ENCODE measurements around the gene SPDYE16. TPM values are rescaled to one million over a fixed set of nuclear protein-coding genes. Genes with fewer than 3 reads are reported as not detected.
"Not testable (repeated sequence)": the region's sequence is repeated elsewhere in the genome, so short reads cannot be mapped to it uniquely, and the experiment has no call there.

The SPDYE16 gene
- total and polyA plus RNA-seq, 10 of the 15 experiments (the other 5 are each of a cell fraction or from before 2014, with no cell fraction given) = 0.04 to 0.92 (median 0.07) TPM; not detected in 1

DNA sequence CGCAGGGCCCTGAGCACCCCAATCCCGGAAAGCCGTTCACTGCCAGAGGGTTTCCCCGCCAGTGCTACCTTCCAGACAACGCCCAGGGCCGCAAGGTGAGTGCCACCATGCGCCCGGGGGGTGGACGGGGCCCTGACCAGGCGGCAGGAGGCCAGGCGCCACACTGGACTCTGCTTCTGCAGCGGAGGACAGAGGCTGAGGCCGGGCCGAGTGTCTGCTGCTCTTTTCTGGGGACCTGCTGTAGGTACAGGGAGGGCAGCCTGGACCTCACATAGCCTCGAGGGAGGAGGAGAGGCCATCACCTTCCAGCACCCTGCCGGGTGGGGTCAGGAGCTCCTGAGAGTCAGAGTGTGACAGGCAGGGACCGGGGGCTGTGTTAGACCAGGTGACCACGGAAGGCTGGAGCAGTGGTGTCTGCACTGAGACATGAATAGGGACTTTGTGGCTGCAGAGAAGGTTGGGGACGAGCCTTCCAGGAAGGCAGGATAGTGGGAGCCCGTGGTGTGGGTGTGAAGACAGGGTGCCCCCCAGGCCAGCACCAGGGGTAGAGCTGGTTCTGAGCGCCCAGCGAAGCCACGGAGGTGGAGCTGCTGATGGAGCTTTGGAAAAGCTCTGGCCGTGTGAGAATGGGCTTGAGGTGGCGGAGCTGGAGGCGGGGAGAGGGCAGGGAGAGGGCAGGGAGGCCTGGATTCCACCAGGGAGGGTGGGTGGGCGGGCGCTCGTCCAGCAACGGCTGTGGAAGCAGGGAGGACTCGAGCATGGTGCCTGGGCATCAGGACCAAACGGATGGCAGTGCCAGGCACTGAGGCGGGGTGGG, 38.5 kb downstream of the SPDYE16 start:
- BruUV-seq (replicated peaks); H3K4me3 ChIP-seq; H2AFZ ChIP-seq (ENCODE audit: control insufficient read depth, low read depth, low read length); ATAC-seq; H3K27ac ChIP-seq (ENCODE audit: control insufficient read depth, insufficient read depth); FAIRE-seq; H3K9me3 ChIP-seq (replicated peaks; ENCODE audit: control insufficient read depth, insufficient read depth, low read length); H3K27me3 ChIP-seq (replicated peaks in 1 of 2; ENCODE audit: control insufficient read depth in 2 of 2, insufficient read depth in 2 of 2, low read length in 1 of 2); DNase-seq (ENCODE audit: low read depth, low spot score); H3K9ac ChIP-seq (ENCODE audit: control insufficient read depth, insufficient read depth, low read length); H3K79me2 ChIP-seq (ENCODE audit: control insufficient read depth, insufficient read depth, low read length); intact Hi-C loops (cut with micrococcal nuclease; ENCODE audit: unreplicated experiment); H4K20me1 ChIP-seq (ENCODE audit: control insufficient read depth, insufficient read depth); POLR2A ChIA-PET; H3K4me1 ChIP-seq (ENCODE audit: control insufficient read depth, insufficient read depth, low read length); RAD21 ChIA-PET (ENCODE audit: unreplicated experiment); H3K4me2 ChIP-seq (ENCODE audit: control insufficient read depth, insufficient read depth); SMC1A ChIA-PET (ENCODE audit: uncharacterized antibody, unreplicated experiment); CTCF ChIA-PET; H3K36me3 ChIP-seq (ENCODE audit: control insufficient read depth in 2 of 2, insufficient read depth in 2 of 2, low read length in 1 of 2): not testable (repeated sequence)
- in situ Hi-C loops (cut with MboI) = loop anchor here (25.0 kb wide), 1 partner anchor 508 kb away; no protein-coding TSS in a partner anchor
- WGBS (ENCODE audit: insufficient coverage, insufficient replicate concordance, low lambda C conversion rate, missing lambda C conversion rate) = 86% methylated on average over 12 of the region's 33 CpGs

- H3K4me3 ChIP-seq; H3K27ac ChIP-seq (ENCODE audit: control insufficient read depth, insufficient read depth); SMC1A ChIA-PET (ENCODE audit: uncharacterized antibody, unreplicated experiment); BruUV-seq (replicated peaks); H3K4me1 ChIP-seq (ENCODE audit: control insufficient read depth, insufficient read depth, low read length); DNase-seq (ENCODE audit: low read depth, low spot score); H3K9me3 ChIP-seq (replicated peaks; ENCODE audit: control insufficient read depth, insufficient read depth, low read length); H4K20me1 ChIP-seq (ENCODE audit: control insufficient read depth, insufficient read depth); intact Hi-C loops (cut with micrococcal nuclease; ENCODE audit: unreplicated experiment); FAIRE-seq; H2AFZ ChIP-seq (ENCODE audit: control insufficient read depth, low read depth, low read length); CTCF ChIA-PET; H3K9ac ChIP-seq (ENCODE audit: control insufficient read depth, insufficient read depth, low read length); H3K27me3 ChIP-seq (replicated peaks in 1 of 2; ENCODE audit: control insufficient read depth in 2 of 2, insufficient read depth in 2 of 2, low read length in 1 of 2); POLR2A ChIA-PET; H3K36me3 ChIP-seq (ENCODE audit: control insufficient read depth in 2 of 2, insufficient read depth in 2 of 2, low read length in 1 of 2); ATAC-seq; RAD21 ChIA-PET (ENCODE audit: unreplicated experiment); H3K4me2 ChIP-seq (ENCODE audit: control insufficient read depth, insufficient read depth); H3K79me2 ChIP-seq (ENCODE audit: control insufficient read depth, insufficient read depth, low read length): not testable (repeated sequence)
- in situ Hi-C loops (cut with MboI) = loop anchor here (25.0 kb wide), 1 partner anchor 509 kb away; no protein-coding TSS in a partner anchor
- WGBS (ENCODE audit: insufficient coverage, insufficient replicate concordance, low lambda C conversion rate, missing lambda C conversion rate) = 92% methylated on average over 6 of the region's 12 CpGs
Measured at GRCh38 chr7:76503244-76503643, 39.9 kb downstream of the SPDYE16 start.

GRCh38 chr7:76502836-76503235, 40.3 kb downstream of the SPDYE16 start:
- BruUV-seq (replicated peaks); H3K27ac ChIP-seq (ENCODE audit: control insufficient read depth, insufficient read depth); H3K9me3 ChIP-seq (replicated peaks; ENCODE audit: control insufficient read depth, insufficient read depth, low read length); DNase-seq (ENCODE audit: low read depth, low spot score); RAD21 ChIA-PET (ENCODE audit: unreplicated experiment); intact Hi-C loops (cut with micrococcal nuclease; ENCODE audit: unreplicated experiment); H3K27me3 ChIP-seq (replicated peaks in 1 of 2; ENCODE audit: control insufficient read depth in 2 of 2, insufficient read depth in 2 of 2, low read length in 1 of 2); POLR2A ChIA-PET; H3K79me2 ChIP-seq (ENCODE audit: control insufficient read depth, insufficient read depth, low read length); CTCF ChIA-PET; ATAC-seq; H2AFZ ChIP-seq (ENCODE audit: control insufficient read depth, low read depth, low read length); H3K9ac ChIP-seq (ENCODE audit: control insufficient read depth, insufficient read depth, low read length); FAIRE-seq; H3K4me3 ChIP-seq; SMC1A ChIA-PET (ENCODE audit: uncharacterized antibody, unreplicated experiment); H3K36me3 ChIP-seq (ENCODE audit: control insufficient read depth in 2 of 2, insufficient read depth in 2 of 2, low read length in 1 of 2); H3K4me2 ChIP-seq (ENCODE audit: control insufficient read depth, insufficient read depth); H3K4me1 ChIP-seq (ENCODE audit: control insufficient read depth, insufficient read depth, low read length); H4K20me1 ChIP-seq (ENCODE audit: control insufficient read depth, insufficient read depth): not testable (repeated sequence)
- WGBS (ENCODE audit: insufficient coverage, insufficient replicate concordance, low lambda C conversion rate, missing lambda C conversion rate) = 90% methylated on average over 14 of the region's 16 CpGs
- in situ Hi-C loops (cut with MboI) = loop anchor here (25.0 kb wide), 1 partner anchor 509 kb away; no protein-coding TSS in a partner anchor

DNA sequence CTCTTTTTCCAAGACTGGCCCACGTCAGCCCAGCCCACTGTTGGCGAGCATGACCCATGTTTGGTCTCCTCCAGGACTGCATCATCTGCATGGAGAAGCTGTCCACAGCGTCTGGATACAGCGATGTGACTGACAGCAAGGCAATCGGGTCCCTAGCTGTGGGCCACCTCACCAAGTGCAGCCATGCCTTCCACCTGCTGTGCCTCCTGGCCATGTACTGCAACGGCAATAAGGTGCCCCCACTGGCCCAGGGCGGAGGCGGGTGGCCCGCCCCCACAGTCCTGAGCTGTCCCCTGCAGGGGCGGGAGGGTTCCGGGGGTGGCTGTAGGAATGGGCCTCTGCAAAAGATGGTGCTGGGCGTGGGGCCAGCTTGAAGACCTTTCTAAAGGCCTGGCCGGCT, 40.9 kb downstream of the SPDYE16 start:
- H3K9me3 ChIP-seq (replicated peaks; ENCODE audit: control insufficient read depth, insufficient read depth, low read length); H3K27ac ChIP-seq (ENCODE audit: control insufficient read depth, insufficient read depth); H3K4me2 ChIP-seq (ENCODE audit: control insufficient read depth, insufficient read depth); BruUV-seq (replicated peaks); H3K9ac ChIP-seq (ENCODE audit: control insufficient read depth, insufficient read depth, low read length); H3K79me2 ChIP-seq (ENCODE audit: control insufficient read depth, insufficient read depth, low read length); H3K4me3 ChIP-seq; FAIRE-seq; ATAC-seq; H3K36me3 ChIP-seq (ENCODE audit: control insufficient read depth in 2 of 2, insufficient read depth in 2 of 2, low read length in 1 of 2); RAD21 ChIA-PET (ENCODE audit: unreplicated experiment); POLR2A ChIA-PET; intact Hi-C loops (cut with micrococcal nuclease; ENCODE audit: unreplicated experiment); H4K20me1 ChIP-seq (ENCODE audit: control insufficient read depth, insufficient read depth); DNase-seq (ENCODE audit: low read depth, low spot score); H2AFZ ChIP-seq (ENCODE audit: control insufficient read depth, low read depth, low read length); H3K27me3 ChIP-seq (replicated peaks in 1 of 2; ENCODE audit: control insufficient read depth in 2 of 2, insufficient read depth in 2 of 2, low read length in 1 of 2); SMC1A ChIA-PET (ENCODE audit: uncharacterized antibody, unreplicated experiment); CTCF ChIA-PET; H3K4me1 ChIP-seq (ENCODE audit: control insufficient read depth, insufficient read depth, low read length): not testable (repeated sequence)
- in situ Hi-C loops (cut with MboI) = loop anchor here (25.0 kb wide), 1 partner anchor 510 kb away; no protein-coding TSS in a partner anchor
- WGBS (ENCODE audit: insufficient coverage, insufficient replicate concordance, low lambda C conversion rate, missing lambda C conversion rate) = 73% methylated on average over 11 of the region's 13 CpGs

Data from GM12878 (cell line).